Vagina (tissue), 2 donors: Measurements from ENCODE around the gene TUBGCP2.

Source experiments
- CTCF ChIP-seq, 3 experiments: fragments of 450-650 bp in 2 of 3; fragments of 200-600 bp in 1 of 3; sonication (generic) in 1 of 3; IDR thresholded peaks; one replicate each; pipeline ENCODE4 v1.5.1; 2017 to 2019; ENCODE audit warnings: antibody characterized with exemption in 3 of 3, mild to moderate bottlenecking in 2 of 3, moderate library complexity in 2 of 3
- POLR2A ChIP-seq, 2 donors: fragments of 450-650 bp; IDR thresholded peaks; one replicate each; pipeline ENCODE4 v1.6.1; 2017; ENCODE audit warnings: antibody characterized with exemption in 2 of 2, mild to moderate bottlenecking in 2 of 2, moderate library complexity in 2 of 2
- POLR2AphosphoS5 ChIP-seq, 2 donors: sonication (generic); formaldehyde crosslinking; IDR thresholded peaks; one replicate each; pipeline ENCODE4 v1.9.0; 2017; ENCODE audit warnings: antibody characterized with exemption in 2 of 2, mild to moderate bottlenecking in 2 of 2, low read depth in 1 of 2; ENCODE audit not compliant: insufficient read depth in 1 of 2

GRCh38 chr10:133289761-133290160 lies 18.9 kb downstream of the TUBGCP2 start:
- TF ChIP-seq CTCF (IDR thresholded peaks at IDR 0.05) (no peak), POLR2AphosphoS5 (IDR thresholded peaks at IDR 0.05; ENCODE audit: insufficient read depth in 1 of 2, low read depth in 1 of 2) (no peak), POLR2A (IDR thresholded peaks at IDR 0.05) (no peak)
